ENCODE measurements around the gene GPNMB. TPM values are rescaled to one million over a fixed set of nuclear protein-coding genes. Genes with fewer than 3 reads are reported as not detected.
"Not testable (repeated sequence)": the region's sequence is repeated elsewhere in the genome, so short reads cannot be mapped to it uniquely, and the experiment has no call there.

The GPNMB gene
- total RNA-seq, result 49.6 TPM

DNA sequence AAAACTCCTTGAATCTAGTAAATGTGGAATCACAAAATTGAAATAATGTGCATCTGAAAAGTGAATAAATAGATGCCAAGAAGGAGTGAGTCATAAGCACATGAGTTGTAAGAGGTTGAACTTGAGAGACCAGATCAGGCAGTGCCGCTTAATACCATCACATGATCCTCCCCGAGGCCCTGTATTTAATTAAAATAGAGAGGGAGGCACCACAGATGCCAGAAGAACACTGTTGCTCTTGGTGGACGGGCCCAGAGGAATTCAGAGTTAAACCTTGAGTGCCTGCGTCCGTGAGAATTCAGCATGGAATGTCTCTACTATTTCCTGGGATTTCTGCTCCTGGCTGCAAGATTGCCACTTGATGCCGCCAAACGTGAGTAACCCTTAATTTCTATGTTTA lies at the start of gene GPNMB:
TSS of gene GPNMB (plus strand) at position 221 of the 400 bp plus-strand sequence. CDS start at position 304, 83 bp downstream.
- Histone ChIP-seq H3K36me3 (ENCODE audit: control insufficient read depth in 3 of 3, insufficient read depth in 3 of 3, low read length in 3 of 3) (no peaks in the 10 kb centered on the region), H3K27ac (ENCODE audit: low read depth, low read length) (peak within 1 kb of the TSS; percentile 65), H3K9ac (ENCODE audit: low read depth in 1 of 3, low read length in 3 of 3) (peak within 1 kb of the TSS in 2 of 3 donors; percentile 62 to 66), H3K9me3 (ENCODE audit: control insufficient read depth in 3 of 3, low read length in 3 of 3) (no peaks in the 10 kb centered on the region), H3K27me3 (ENCODE audit: control insufficient read depth in 3 of 3, insufficient read depth in 3 of 3, low read length in 3 of 3) (peaks cover 0 to 16% (median 14%) of the 10 kb centered on the region in 3 donors), H3K4me1 (ENCODE audit: control insufficient read depth in 3 of 3, insufficient read depth in 3 of 3, low read length in 3 of 3) (peaks cover 0 to 8% (median 3%) of the 10 kb centered on the region in 3 donors), H3K4me3 (ENCODE audit: low read length in 3 of 3) (peak within 1 kb of the TSS; percentile 49 to 60 (median 58))

GRCh38 chr7:23197745-23198144 lies 48.8 kb upstream of the GPNMB start:
- not testable (repeated sequence) for H3K4me3 ChIP-seq (ENCODE audit: low read length in 3 of 3); H3K9me3 ChIP-seq (ENCODE audit: control insufficient read depth in 3 of 3, low read length in 3 of 3); H3K27ac ChIP-seq (ENCODE audit: low read depth, low read length); H3K27me3 ChIP-seq (ENCODE audit: control insufficient read depth in 3 of 3, insufficient read depth in 3 of 3, low read length in 3 of 3); H3K4me1 ChIP-seq (ENCODE audit: control insufficient read depth in 3 of 3, insufficient read depth in 3 of 3, low read length in 3 of 3); H3K9ac ChIP-seq (ENCODE audit: low read depth in 1 of 3, low read length in 3 of 3)
- H3K36me3 ChIP-seq (ENCODE audit: control insufficient read depth in 3 of 3, insufficient read depth in 3 of 3, low read length in 3 of 3), result peaks cover 11 to 37% (median 37%) of the 10 kb centered on the region in 3 donors

DNA sequence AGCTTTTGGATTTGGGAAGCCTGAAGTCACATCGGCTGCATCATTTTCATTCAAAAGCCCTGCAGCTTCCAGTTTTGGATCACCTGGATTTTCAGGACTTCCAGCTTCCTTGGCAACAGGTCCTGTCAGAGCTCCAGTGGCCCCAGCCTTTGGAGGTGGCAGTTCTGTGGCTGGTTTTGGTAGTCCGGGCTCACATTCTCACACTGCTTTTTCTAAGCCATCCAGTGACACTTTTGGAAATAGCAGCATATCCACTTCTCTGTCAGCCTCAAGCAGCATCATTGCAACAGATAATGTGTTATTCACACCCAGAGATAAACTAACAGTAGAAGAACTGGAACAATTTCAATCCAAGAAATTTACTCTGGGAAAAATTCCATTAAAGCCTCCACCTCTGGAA lies 46.2 kb upstream of the GPNMB start:
- Histone ChIP-seq H3K4me1 (ENCODE audit: control insufficient read depth in 3 of 3, insufficient read depth in 3 of 3, low read length in 3 of 3) (no peaks in the 10 kb centered on the region), H3K27me3 (ENCODE audit: control insufficient read depth in 3 of 3, insufficient read depth in 3 of 3, low read length in 3 of 3) (no peaks in the 10 kb centered on the region), H3K27ac (ENCODE audit: low read depth, low read length) (no peak overlapping the region), H3K4me3 (ENCODE audit: low read length in 3 of 3) (no peak overlapping the region), H3K36me3 (ENCODE audit: control insufficient read depth in 3 of 3, insufficient read depth in 3 of 3, low read length in 3 of 3) (peaks cover 11 to 38% (median 31%) of the 10 kb centered on the region in 3 donors), H3K9me3 (ENCODE audit: control insufficient read depth in 3 of 3, low read length in 3 of 3) (no peaks in the 10 kb centered on the region), H3K9ac (ENCODE audit: low read depth in 1 of 3, low read length in 3 of 3) (no peak overlapping the region)

DNA sequence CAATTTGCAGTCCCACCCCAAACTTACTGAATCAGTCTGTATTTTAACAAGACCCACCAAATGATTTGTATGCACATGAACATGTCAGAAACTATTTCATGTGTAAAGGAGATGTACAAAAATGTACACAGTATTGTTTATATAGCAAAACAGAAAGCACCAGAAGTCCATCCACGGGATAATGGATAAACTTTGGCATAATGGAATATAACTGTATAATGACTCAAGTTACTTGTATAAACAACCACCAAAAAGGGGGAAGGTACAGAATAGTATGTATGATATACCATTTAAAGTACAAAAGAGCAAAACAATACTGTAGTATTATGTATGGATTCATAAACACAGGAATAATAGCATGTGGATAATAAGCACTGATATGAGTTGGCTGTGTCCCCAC lies 42.3 kb upstream of the GPNMB start:
- Histone ChIP-seq H3K9ac (ENCODE audit: low read depth in 1 of 3, low read length in 3 of 3) (no peak overlapping the region), H3K9me3 (ENCODE audit: control insufficient read depth in 3 of 3, low read length in 3 of 3) (no peaks in the 10 kb centered on the region), H3K4me1 (ENCODE audit: control insufficient read depth in 3 of 3, insufficient read depth in 3 of 3, low read length in 3 of 3) (no peaks in the 10 kb centered on the region), H3K27me3 (ENCODE audit: control insufficient read depth in 3 of 3, insufficient read depth in 3 of 3, low read length in 3 of 3) (peaks cover 0 to 5% (median 0%) of the 10 kb centered on the region in 3 donors), H3K27ac (ENCODE audit: low read depth, low read length) (no peak overlapping the region), H3K36me3 (ENCODE audit: control insufficient read depth in 3 of 3, insufficient read depth in 3 of 3, low read length in 3 of 3) (peaks cover 9 to 24% (median 19%) of the 10 kb centered on the region in 3 donors), H3K4me3 (ENCODE audit: low read length in 3 of 3) (no peak overlapping the region)

- Histone ChIP-seq H3K36me3 (ENCODE audit: control insufficient read depth in 3 of 3, insufficient read depth in 3 of 3, low read length in 3 of 3) (peaks cover 0 to 12% (median 6%) of the 10 kb centered on the region in 3 donors), H3K27me3 (ENCODE audit: control insufficient read depth in 3 of 3, insufficient read depth in 3 of 3, low read length in 3 of 3) (peaks cover 0 to 5% (median 0%) of the 10 kb centered on the region in 3 donors), H3K9ac (ENCODE audit: low read depth in 1 of 3, low read length in 3 of 3) (no peak overlapping the region), H3K27ac (ENCODE audit: low read depth, low read length) (peak overlapping the region; percentile 22), H3K4me3 (ENCODE audit: low read length in 3 of 3) (no peak overlapping the region), H3K4me1 (ENCODE audit: control insufficient read depth in 3 of 3, insufficient read depth in 3 of 3, low read length in 3 of 3) (no peaks in the 10 kb centered on the region), H3K9me3 (ENCODE audit: control insufficient read depth in 3 of 3, low read length in 3 of 3) (no peaks in the 10 kb centered on the region)
Observed at GRCh38 chr7:23205577-23205908, 41.0 kb upstream of the GPNMB start.

DNA sequence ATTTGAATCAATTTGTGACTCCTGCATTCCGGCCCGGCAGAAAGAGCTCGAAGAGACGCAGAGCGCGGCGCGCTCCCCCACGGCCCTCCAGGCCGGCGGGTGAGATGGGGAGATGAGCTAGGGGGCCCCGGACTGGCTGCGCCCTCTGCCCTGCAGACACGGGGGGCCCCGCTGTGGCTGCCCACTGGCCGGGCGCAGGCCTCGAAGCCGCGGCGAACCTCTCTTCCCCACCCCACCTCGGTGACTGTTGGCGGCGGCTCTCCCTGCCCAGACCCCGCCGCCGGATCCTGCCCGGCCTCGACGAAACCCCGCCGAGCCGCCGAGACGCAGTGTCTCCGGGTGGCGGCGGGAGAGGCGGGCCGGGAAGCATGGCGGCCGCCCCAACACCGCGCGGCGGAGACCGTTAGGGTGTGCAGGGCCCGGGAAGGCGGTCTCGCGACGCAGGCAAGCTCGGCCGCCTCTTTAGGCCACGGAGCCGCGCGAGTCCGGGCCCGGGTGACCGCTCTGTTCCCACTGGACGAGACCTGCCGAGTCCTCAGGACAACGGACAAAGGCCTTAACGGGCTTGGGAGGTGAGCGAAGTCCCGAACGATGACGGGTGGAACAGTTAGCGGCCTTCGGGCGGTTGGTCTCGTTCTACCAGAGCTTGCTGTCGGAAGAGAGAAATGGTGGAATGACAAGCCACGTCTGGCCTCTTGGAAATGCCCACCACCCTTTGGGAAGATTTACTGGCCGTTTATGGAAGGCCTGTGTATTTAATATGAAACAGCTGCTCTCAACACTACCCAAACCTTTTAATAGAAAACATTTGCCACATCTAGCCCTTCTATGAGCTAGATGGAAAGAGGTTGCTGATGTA lies 40.4 kb upstream of the GPNMB start:
- Histone ChIP-seq H3K9ac (ENCODE audit: low read depth in 1 of 3, low read length in 3 of 3) (no peak overlapping the region), H3K27ac (ENCODE audit: low read depth, low read length) (peak overlapping the region; percentile 22), H3K4me1 (ENCODE audit: control insufficient read depth in 3 of 3, insufficient read depth in 3 of 3, low read length in 3 of 3) (no peaks in the 10 kb centered on the region), H3K9me3 (ENCODE audit: control insufficient read depth in 3 of 3, low read length in 3 of 3) (no peaks in the 10 kb centered on the region), H3K36me3 (ENCODE audit: control insufficient read depth in 3 of 3, insufficient read depth in 3 of 3, low read length in 3 of 3) (peaks cover 0 to 12% (median 6%) of the 10 kb centered on the region in 3 donors), H3K27me3 (ENCODE audit: control insufficient read depth in 3 of 3, insufficient read depth in 3 of 3, low read length in 3 of 3) (peaks cover 0 to 10% (median 0%) of the 10 kb centered on the region in 3 donors), H3K4me3 (ENCODE audit: low read length in 3 of 3) (no peak overlapping the region)

- no peak overlapping the region for H3K27ac ChIP-seq (ENCODE audit: low read depth, low read length)
- H3K9me3 ChIP-seq (ENCODE audit: control insufficient read depth in 3 of 3, low read length in 3 of 3), result no peaks in the 10 kb centered on the region
- peaks cover 0 to 7% (median 2%) of the 10 kb centered on the region in 3 donors for H3K36me3 ChIP-seq (ENCODE audit: control insufficient read depth in 3 of 3, insufficient read depth in 3 of 3, low read length in 3 of 3)
- no peak overlapping the region for H3K9ac ChIP-seq (ENCODE audit: low read depth in 1 of 3, low read length in 3 of 3)
- peaks cover 0 to 10% (median 0%) of the 10 kb centered on the region in 3 donors for H3K27me3 ChIP-seq (ENCODE audit: control insufficient read depth in 3 of 3, insufficient read depth in 3 of 3, low read length in 3 of 3)
- no peak overlapping the region for H3K4me3 ChIP-seq (ENCODE audit: low read length in 3 of 3)
- H3K4me1 ChIP-seq (ENCODE audit: control insufficient read depth in 3 of 3, insufficient read depth in 3 of 3, low read length in 3 of 3), result no peaks in the 10 kb centered on the region
Observed at GRCh38 chr7:23207021-23207420, 39.6 kb upstream of the GPNMB start.

DNA sequence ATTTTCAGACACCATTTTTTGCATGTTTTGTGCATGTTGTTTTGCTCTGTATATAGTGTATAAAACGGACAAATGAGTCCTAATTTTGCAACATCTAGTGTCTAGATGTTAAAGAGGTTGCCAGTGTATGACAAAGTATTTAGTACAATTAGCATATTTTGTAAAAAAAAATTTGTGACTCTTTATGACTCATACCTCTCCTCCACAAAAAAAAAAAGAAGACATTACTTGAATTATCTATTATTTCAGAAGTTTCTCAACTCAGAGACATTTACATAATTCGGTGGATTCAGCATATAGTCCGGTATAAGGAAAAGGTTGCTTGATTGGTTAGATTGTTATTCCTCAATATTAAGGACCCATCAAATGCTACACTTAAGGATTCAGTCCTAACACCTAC lies 38.7 kb upstream of the GPNMB start:
- Histone ChIP-seq H3K36me3 (ENCODE audit: control insufficient read depth in 3 of 3, insufficient read depth in 3 of 3, low read length in 3 of 3) (peaks cover 0 to 6% (median 0%) of the 10 kb centered on the region in 3 donors), H3K9ac (ENCODE audit: low read depth in 1 of 3, low read length in 3 of 3) (no peak overlapping the region), H3K9me3 (ENCODE audit: control insufficient read depth in 3 of 3, low read length in 3 of 3) (no peaks in the 10 kb centered on the region), H3K4me3 (ENCODE audit: low read length in 3 of 3) (no peak overlapping the region), H3K27me3 (ENCODE audit: control insufficient read depth in 3 of 3, insufficient read depth in 3 of 3, low read length in 3 of 3) (peaks cover 0 to 10% (median 0%) of the 10 kb centered on the region in 3 donors), H3K27ac (ENCODE audit: low read depth, low read length) (no peak overlapping the region), H3K4me1 (ENCODE audit: control insufficient read depth in 3 of 3, insufficient read depth in 3 of 3, low read length in 3 of 3) (no peaks in the 10 kb centered on the region)

DNA sequence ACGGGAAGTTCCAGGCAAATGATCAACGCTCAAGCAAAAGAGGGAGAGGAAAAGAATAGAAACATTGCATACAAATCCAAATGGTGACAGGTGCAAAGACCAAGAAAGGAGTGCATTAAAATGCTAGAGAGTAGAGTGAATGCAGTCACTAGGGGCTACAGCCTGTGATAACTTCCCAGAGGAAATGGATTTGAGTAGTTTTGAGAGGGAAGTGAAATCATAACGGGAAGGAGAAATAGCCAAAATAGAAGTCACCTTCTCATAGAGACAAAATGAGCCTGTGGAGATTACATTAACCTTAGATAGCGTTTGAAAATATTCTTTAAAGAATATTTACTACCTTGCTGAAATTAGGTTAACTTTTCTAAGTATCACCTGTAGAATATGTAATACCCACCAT lies 38.3 kb upstream of the GPNMB start:
- Histone ChIP-seq H3K4me1 (ENCODE audit: control insufficient read depth in 3 of 3, insufficient read depth in 3 of 3, low read length in 3 of 3) (no peaks in the 10 kb centered on the region), H3K27me3 (ENCODE audit: control insufficient read depth in 3 of 3, insufficient read depth in 3 of 3, low read length in 3 of 3) (peaks cover 0 to 10% (median 0%) of the 10 kb centered on the region in 3 donors), H3K4me3 (ENCODE audit: low read length in 3 of 3) (no peak overlapping the region), H3K36me3 (ENCODE audit: control insufficient read depth in 3 of 3, insufficient read depth in 3 of 3, low read length in 3 of 3) (peaks cover 0 to 2% (median 0%) of the 10 kb centered on the region in 3 donors), H3K9me3 (ENCODE audit: control insufficient read depth in 3 of 3, low read length in 3 of 3) (no peaks in the 10 kb centered on the region), H3K9ac (ENCODE audit: low read depth in 1 of 3, low read length in 3 of 3) (no peak overlapping the region), H3K27ac (ENCODE audit: low read depth, low read length) (no peak overlapping the region)

DNA sequence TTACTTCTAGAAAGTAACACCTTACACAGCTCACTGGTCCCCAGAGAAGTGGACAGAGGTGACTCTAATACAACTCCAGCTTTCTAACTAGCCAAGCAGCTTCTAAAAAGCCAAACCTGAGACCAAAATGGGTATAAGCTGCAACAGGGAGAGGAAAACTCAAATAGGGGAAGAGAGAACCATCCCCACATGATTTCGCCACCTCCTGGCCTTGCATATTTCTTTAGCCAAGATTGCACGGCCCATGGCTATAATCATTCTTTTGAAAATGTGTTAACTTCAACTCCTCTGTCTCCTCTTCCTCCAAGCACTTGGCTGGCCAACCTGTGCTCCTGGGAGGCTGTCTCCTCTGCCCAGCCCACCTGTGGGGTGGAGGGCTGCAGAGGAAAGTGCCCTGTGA lies 36.1 kb upstream of the GPNMB start:
- H3K27me3 ChIP-seq (ENCODE audit: control insufficient read depth in 3 of 3, insufficient read depth in 3 of 3, low read length in 3 of 3), result peaks cover 0 to 10% (median 0%) of the 10 kb centered on the region in 3 donors

More for the DNA sequence above, 36.1 kb upstream of the GPNMB start:
- no peaks in the 10 kb centered on the region for H3K9me3 ChIP-seq (ENCODE audit: control insufficient read depth in 3 of 3, low read length in 3 of 3)
- no peak overlapping the region for H3K4me3 ChIP-seq (ENCODE audit: low read length in 3 of 3)
- no peak overlapping the region for H3K27ac ChIP-seq (ENCODE audit: low read depth, low read length)
- no peaks in the 10 kb centered on the region for H3K36me3 ChIP-seq (ENCODE audit: control insufficient read depth in 3 of 3, insufficient read depth in 3 of 3, low read length in 3 of 3)
- no peaks in the 10 kb centered on the region for H3K4me1 ChIP-seq (ENCODE audit: control insufficient read depth in 3 of 3, insufficient read depth in 3 of 3, low read length in 3 of 3)
- H3K9ac ChIP-seq (ENCODE audit: low read depth in 1 of 3, low read length in 3 of 3), result no peak overlapping the region

Measured in skeletal muscle tissue (tissue), 4 donors.